ENCODE results near the gene MAN2A2. TPM values are rescaled to one million over a fixed set of nuclear protein-coding genes. Genes with fewer than 3 reads are reported as not detected.

MAN2A2 gene
- total RNA-seq, 1 donor from 2014 or later: 18.5 TPM

- H3K4me2 ChIP-seq (ENCODE audit: low read length): peak within 1 kb of the TSS; percentile 93
- DNase-seq (ENCODE audit: low read depth) (peak; percentile 48), FAIRE-seq (no peak)
- Mint-ChIP-seq H3K27me3 (ENCODE audit: low read depth, unreplicated experiment) (peaks cover 2% of the 10 kb centered on the region), H3K4me1 (ENCODE audit: low read depth, unreplicated experiment) (peaks cover 12% of the 10 kb centered on the region), H3K4me3 (ENCODE audit: unreplicated experiment) (peak within 1 kb of the TSS; percentile 89), H3K27ac (ENCODE audit: unreplicated experiment) (peak within 1 kb of the TSS; percentile 87), H3K36me3 (ENCODE audit: low read depth, unreplicated experiment) (no peaks in the 10 kb centered on the region), H3K9me3 (ENCODE audit: unreplicated experiment) (no peaks in the 10 kb centered on the region)
- H3K9ac ChIP-seq (ENCODE audit: low read length): peak within 1 kb of the TSS; percentile 76
- H4K20me1 ChIP-seq (ENCODE audit: insufficient read depth, low read length): peaks cover 11% of the 10 kb centered on the region
- peaks cover 35% of the 10 kb centered on the region for H3K4me1 ChIP-seq (ENCODE audit: insufficient read depth, low read length)
- peaks cover 19% of the 10 kb centered on the region for H3K79me2 ChIP-seq (ENCODE audit: insufficient read depth, low read length)
- H3K36me3 ChIP-seq (ENCODE audit: insufficient read depth, low read length): peaks cover 7% of the 10 kb centered on the region
- H3K27ac ChIP-seq (ENCODE audit: low read depth, low read length): no peak within 1 kb of the TSS
- no peaks in the 10 kb centered on the region for H3K9me3 ChIP-seq (ENCODE audit: insufficient read depth, low read depth, low read length)
- H3K27me3 ChIP-seq (ENCODE audit: insufficient read depth, low read length): no peaks in the 10 kb centered on the region
- peak within 1 kb of the TSS; percentile 83 for H3K4me3 ChIP-seq (ENCODE audit: insufficient read depth, low read depth, low read length)
- H2AFZ ChIP-seq (ENCODE audit: low read depth, low read length): peak within 1 kb of the TSS; percentile 83
- TF ChIP-seq CTCF (IDR thresholded peaks at IDR 0.05; ENCODE audit: insufficient read depth, low read depth, low read length) (peak; percentile 64), EZH2 (IDR thresholded peaks at IDR 0.05; ENCODE audit: insufficient read depth, low read length) (no peak)
Observed at GRCh38 chr15:90931828-90932659, 28.9 kb downstream of the MAN2A2 start, which contains the start of gene HDDC3. HDDC3 (minus strand) TSS chr15:90932549; CDS start chr15:90932540, 9 bp downstream.

- Histone ChIP-seq H3K9me3 (ENCODE audit: insufficient read depth, low read depth, low read length) (no peaks in the 10 kb centered on the region), H3K79me2 (ENCODE audit: insufficient read depth, low read length) (peaks cover 20% of the 10 kb centered on the region), H4K20me1 (ENCODE audit: insufficient read depth, low read length) (peaks cover 11% of the 10 kb centered on the region), H3K4me1 (ENCODE audit: insufficient read depth, low read length) (peaks cover 35% of the 10 kb centered on the region), H3K27ac (ENCODE audit: low read depth, low read length) (no peak overlapping the region), H3K4me3 (ENCODE audit: insufficient read depth, low read depth, low read length) (peak overlapping the region; percentile 83), H3K9ac (ENCODE audit: low read length) (peak overlapping the region; percentile 10), H3K4me2 (ENCODE audit: low read length) (peak overlapping the region; percentile 93), H3K36me3 (ENCODE audit: insufficient read depth, low read length) (peaks cover 7% of the 10 kb centered on the region), H3K27me3 (ENCODE audit: insufficient read depth, low read length) (no peaks in the 10 kb centered on the region), H2AFZ (ENCODE audit: low read depth, low read length) (peak overlapping the region; percentile 83)
- Mint-ChIP-seq H3K9me3 (ENCODE audit: unreplicated experiment) (no peaks in the 10 kb centered on the region), H3K4me1 (ENCODE audit: low read depth, unreplicated experiment) (peaks cover 12% of the 10 kb centered on the region), H3K27ac (ENCODE audit: unreplicated experiment) (peak overlapping the region; percentile 87), H3K36me3 (ENCODE audit: low read depth, unreplicated experiment) (no peaks in the 10 kb centered on the region), H3K27me3 (ENCODE audit: low read depth, unreplicated experiment) (peaks cover 2% of the 10 kb centered on the region), H3K4me3 (ENCODE audit: unreplicated experiment) (peak overlapping the region; percentile 89)
- TF ChIP-seq EZH2 (IDR thresholded peaks at IDR 0.05; ENCODE audit: insufficient read depth, low read length) (no peak), CTCF (IDR thresholded peaks at IDR 0.05; ENCODE audit: insufficient read depth, low read depth, low read length) (no peak)
- DNase-seq (ENCODE audit: low read depth): no peak
- FAIRE-seq: no peak
Observed at GRCh38 chr15:90932660-90932991, 29.5 kb downstream of the MAN2A2 start.

- H3K9ac ChIP-seq (ENCODE audit: low read length): no peak overlapping the region
- no peak overlapping the region for H2AFZ ChIP-seq (ENCODE audit: low read depth, low read length)
- H3K9me3 ChIP-seq (ENCODE audit: insufficient read depth, low read depth, low read length): no peaks in the 10 kb centered on the region
- peaks cover 22% of the 10 kb centered on the region for H3K79me2 ChIP-seq (ENCODE audit: insufficient read depth, low read length)
- peaks cover 2% of the 10 kb centered on the region for H3K27me3 Mint-ChIP-seq (ENCODE audit: low read depth, unreplicated experiment)
- no peak for FAIRE-seq
- peaks cover 12% of the 10 kb centered on the region for H3K4me1 Mint-ChIP-seq (ENCODE audit: low read depth, unreplicated experiment)
- H3K36me3 ChIP-seq (ENCODE audit: insufficient read depth, low read length): peaks cover 7% of the 10 kb centered on the region
- no peak overlapping the region for H3K27ac ChIP-seq (ENCODE audit: low read depth, low read length)
- peak overlapping the region; percentile 87 for H3K27ac Mint-ChIP-seq (ENCODE audit: unreplicated experiment)
- H4K20me1 ChIP-seq (ENCODE audit: insufficient read depth, low read length): peaks cover 11% of the 10 kb centered on the region
- peaks cover 35% of the 10 kb centered on the region for H3K4me1 ChIP-seq (ENCODE audit: insufficient read depth, low read length)
- H3K27me3 ChIP-seq (ENCODE audit: insufficient read depth, low read length): no peaks in the 10 kb centered on the region
- H3K36me3 Mint-ChIP-seq (ENCODE audit: low read depth, unreplicated experiment): no peaks in the 10 kb centered on the region
- H3K9me3 Mint-ChIP-seq (ENCODE audit: unreplicated experiment): no peaks in the 10 kb centered on the region
- H3K4me3 ChIP-seq (ENCODE audit: insufficient read depth, low read depth, low read length): no peak overlapping the region
- no peak for TF ChIP-seq CTCF (IDR thresholded peaks at IDR 0.05; ENCODE audit: insufficient read depth, low read depth, low read length)
- TF ChIP-seq EZH2 (IDR thresholded peaks at IDR 0.05; ENCODE audit: insufficient read depth, low read length): no peak
- H3K4me3 Mint-ChIP-seq (ENCODE audit: unreplicated experiment): peak overlapping the region; percentile 66
- no peak overlapping the region for H3K4me2 ChIP-seq (ENCODE audit: low read length)
- DNase-seq (ENCODE audit: low read depth): no peak
Observed at GRCh38 chr15:90933301-90933700, 30.2 kb downstream of the MAN2A2 start.
